Testis (tissue), 2 donors: Measurements from ENCODE around the gene STK24.

Experiments used
- POLR2A ChIP-seq: fragments of 450-650 bp; IDR thresholded peaks from one replicate; pipeline ENCODE4 v1.6.1; 2017; ENCODE audit warnings: antibody characterized with exemption, mild to moderate bottlenecking, moderate library complexity
- TF ChIP-seq, protein P1 (sequence below), 3 experiments: fragments of 450-650 bp in 2 of 3; fragments of 200-600 bp in 1 of 3; sonication (generic) in 1 of 3; IDR thresholded peaks; one replicate each; pipeline ENCODE4 v1.5.1; 2016 to 2019; ENCODE audit warnings: antibody characterized with exemption in 3 of 3, mild to moderate bottlenecking in 2 of 3, moderate library complexity in 1 of 3

DNA sequence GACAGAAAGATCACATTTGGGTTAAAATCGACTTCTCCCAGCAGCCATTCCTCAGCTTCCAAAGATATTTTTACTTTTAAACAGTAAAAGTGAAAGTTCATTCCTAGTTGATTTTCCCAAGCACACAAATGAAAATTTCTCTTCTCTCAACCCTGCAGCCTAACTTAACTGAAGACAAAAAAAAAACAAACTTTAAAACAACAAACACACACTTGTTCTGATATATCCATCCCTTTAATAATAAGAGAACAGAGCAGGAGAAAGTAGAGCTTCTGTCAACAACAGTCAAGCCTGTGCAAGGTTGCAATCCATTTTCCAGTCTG, 72.9 kb downstream of the STK24 start:
- TF ChIP-seq, protein P1, sequence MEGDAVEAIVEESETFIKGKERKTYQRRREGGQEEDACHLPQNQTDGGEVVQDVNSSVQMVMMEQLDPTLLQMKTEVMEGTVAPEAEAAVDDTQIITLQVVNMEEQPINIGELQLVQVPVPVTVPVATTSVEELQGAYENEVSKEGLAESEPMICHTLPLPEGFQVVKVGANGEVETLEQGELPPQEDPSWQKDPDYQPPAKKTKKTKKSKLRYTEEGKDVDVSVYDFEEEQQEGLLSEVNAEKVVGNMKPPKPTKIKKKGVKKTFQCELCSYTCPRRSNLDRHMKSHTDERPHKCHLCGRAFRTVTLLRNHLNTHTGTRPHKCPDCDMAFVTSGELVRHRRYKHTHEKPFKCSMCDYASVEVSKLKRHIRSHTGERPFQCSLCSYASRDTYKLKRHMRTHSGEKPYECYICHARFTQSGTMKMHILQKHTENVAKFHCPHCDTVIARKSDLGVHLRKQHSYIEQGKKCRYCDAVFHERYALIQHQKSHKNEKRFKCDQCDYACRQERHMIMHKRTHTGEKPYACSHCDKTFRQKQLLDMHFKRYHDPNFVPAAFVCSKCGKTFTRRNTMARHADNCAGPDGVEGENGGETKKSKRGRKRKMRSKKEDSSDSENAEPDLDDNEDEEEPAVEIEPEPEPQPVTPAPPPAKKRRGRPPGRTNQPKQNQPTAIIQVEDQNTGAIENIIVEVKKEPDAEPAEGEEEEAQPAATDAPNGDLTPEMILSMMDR (IDR thresholded peaks at IDR 0.05), result no peak
- TF ChIP-seq POLR2A, result no peak
